HG02938 (cell line): ENCODE measurements around the gene ADIPOQ.
"Not testable (repeated sequence)": the region's sequence is repeated elsewhere in the genome, so short reads cannot be mapped to it uniquely, and the experiment has no call there.

Source experiments
- ATAC-seq: cut with Tn5 transposase; IDR thresholded peaks from one replicate; pipeline ENCODE4 v1.9.1; 2021; ENCODE audit warnings: mild to moderate bottlenecking, moderate library complexity; ENCODE audit not compliant: unreplicated experiment

Gene ADIPOQ

DNA sequence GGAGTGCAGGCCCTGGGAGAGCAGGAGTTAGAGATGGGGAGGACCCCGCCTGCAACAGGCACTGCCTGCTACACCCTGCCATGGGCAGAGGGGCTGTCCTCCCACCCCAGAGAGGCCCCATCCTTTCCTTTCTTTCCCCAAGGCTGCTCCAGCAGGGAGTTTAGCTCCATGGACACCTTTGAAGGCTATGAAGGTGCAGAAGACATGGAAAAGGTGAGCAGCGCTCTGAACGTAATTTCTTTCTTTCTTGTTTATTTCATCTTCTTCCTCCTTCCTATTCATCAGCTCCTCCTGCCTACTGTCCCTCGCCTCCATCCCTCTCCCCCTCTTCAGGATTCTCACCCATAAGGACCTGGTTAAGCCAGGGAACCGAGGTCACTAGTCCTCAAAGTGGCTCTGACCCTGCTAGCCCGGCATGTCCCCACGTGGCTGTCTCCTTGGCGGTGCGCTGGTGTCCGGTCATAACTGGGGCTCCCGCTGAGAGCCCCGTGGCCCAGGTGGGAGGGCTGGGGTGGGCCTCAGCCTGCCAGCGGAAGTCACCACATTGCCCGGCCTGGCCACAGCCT, 16.0 kb upstream of the ADIPOQ start:
- ATAC-seq, result no peak

DNA sequence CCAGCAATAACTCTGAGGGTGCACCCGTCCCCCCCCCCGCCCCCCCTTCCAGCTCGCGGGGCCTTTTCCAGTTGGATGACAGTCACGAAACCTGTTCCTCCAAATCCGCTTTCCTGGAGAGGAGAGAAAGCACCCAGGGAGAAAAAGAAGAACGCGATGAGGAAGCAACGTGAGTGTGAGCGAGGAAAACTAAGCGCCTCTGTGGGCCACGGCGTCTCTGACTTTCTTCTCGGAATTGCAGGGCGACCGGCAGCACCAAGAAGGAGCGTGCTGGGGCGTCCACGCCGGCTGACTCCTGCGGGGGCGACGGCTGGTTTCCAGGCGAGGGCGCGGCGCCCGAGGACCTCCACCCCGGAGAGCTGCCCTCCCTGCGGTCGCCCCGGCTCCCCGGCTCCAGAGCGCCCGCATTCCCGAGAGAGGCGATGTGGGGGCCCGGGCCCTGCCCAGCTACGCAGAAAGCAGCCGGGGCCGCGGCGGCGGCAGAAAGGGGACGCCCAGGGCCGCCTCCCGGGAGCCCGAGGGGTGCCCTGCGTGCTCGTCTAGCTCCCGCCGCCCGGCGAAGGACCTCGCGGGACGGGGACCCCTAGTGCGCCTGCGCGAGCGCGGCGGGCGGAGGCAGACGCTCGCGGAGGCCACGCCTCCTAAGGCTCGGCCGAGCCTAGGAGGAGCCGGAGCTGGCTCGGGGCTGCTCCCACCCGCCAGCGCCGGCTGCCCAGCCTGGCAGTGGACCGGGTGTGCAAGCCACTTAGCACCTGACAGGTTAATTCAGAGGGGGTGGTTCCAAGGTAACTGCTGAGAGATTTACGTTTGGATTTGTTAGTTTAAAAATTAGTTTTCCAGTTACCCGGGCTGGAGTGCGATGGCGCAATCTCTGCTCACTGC, 15.3 kb upstream of the ADIPOQ start:
- peak; percentile 69 for ATAC-seq

DNA sequence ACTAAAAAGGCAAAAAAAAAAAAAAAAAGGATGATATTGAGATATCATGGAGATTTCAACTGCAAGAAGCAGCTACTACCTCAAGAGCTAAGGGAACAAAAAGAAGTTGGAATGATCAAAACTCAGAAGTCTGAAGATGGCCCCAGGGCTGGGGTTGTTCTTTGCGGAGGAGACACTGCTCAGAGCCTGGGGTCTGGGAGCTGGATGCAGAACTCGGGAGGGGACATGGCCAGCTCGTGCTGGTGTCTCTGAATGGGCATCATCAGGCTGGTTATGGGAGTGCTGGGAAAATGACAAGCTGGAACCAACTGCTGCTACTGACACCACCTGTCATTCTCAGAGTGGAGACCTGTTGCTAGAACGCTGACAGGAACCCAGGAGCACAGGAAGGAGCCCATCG, 14.2 kb upstream of the ADIPOQ start:
- no peak for ATAC-seq

DNA sequence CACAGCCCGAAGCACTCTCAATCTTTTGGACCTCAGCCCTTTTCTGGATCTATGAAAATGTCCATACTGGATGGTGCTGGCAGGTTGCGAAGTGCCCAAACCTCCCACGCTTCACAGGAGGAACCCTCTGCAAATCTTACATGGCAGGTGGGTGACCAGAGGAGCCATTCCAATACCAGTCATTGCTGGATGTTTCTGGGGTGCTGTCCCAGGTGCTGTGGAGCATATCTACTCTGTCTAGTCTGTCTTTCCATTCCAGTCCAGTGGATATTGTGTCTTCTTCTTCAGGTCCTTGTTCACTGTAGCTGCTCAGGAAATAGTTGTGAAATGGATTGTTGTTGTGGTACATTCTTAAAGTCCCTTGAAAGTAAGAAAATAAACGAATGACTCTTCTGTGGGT, 10.7 kb upstream of the ADIPOQ start:
- ATAC-seq, result no peak

DNA sequence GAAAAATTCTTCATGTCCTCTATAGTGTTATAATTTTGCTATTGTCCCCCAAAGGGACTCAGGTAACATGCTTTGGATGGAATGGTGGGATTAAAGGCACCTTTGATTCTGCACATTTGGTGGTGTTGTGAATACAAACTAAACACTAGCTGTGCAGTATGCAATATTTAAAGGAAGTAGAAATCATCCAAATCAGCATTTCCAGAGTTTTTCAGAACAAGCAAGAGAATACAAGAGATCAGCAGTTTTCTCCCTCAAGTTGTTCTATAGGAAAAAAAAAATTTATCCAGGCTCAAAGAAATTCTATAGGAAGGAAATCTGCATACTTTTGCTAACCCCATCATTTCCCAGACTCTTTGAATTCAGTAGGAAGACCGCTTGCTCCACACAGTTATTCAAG, 10.2 kb upstream of the ADIPOQ start:
- no peak for ATAC-seq

DNA sequence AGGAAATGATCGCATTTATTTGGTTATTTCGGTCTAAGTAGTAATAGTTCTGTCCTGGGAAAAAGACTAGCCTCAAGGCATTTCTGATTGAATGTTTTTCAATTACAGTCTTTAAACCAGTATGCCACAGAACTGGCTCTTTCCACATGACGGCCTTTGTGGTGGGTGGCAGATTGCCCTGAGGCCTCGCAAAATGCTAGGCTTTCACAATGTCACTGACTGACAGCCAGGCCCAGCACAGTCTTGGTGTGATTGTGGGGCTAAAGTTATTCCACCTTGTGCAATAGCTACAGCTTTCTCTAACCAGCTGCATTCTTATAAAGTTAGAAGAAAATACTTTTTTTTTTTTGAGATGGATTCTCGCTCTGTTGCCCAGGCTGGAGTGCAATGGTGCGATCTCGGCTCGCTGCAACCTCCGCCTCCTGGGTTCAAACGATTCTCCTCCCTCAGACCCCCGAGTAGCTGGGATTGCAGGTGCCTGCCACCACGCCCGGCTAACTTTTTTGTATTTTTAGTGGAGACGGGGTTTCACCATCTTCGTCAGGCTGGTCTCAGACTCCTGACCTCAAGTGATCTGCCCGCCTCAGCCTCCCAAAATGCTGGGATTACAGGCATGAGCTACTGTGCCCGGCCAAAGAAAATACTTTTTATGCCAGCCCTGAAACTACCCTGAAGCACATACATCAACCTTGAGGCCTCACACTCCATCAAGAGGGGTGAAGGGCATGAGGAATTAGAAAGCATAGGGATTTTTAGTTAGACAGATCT, 2.5 kb upstream of the ADIPOQ start:
- ATAC-seq, result no peak

DNA sequence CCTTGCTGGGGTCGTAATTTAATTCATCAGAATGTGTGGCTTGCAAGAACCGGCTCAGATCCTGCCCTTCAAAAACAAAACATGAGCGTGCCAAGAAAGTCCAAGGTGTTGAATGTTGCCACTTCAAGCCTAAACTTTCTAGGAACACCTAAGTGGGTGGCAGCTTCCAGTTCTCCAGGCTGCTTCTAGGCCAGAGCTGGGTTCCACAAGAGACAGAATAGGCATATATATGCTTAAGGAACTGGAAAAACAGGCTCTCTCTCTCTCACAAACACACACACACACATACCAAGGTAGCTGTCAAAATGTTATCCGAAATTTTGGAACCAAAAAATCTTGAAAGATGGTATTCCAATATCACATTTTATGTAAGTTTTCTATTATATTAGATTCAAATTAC, 890 bp upstream of the ADIPOQ start:
- no peak for ATAC-seq

DNA sequence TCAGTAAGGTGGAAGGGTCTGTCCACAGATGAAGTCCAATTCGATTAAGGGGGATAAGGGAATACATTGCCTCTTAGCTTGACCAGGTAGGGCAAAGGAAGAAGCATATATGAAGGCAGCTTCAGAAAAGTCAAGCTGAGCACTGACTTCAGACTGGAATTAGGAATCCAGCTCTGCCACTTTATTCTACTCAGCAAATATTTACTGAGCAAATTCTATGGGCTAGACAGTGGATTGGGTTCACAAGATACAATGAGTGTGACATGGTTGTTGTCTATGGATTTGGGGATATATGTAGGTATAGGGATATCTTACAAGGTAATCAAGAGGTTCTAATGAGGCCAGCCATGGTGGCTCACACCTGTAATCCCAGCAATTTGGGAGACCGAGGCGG, 526 bp downstream of the ADIPOQ start:
- ATAC-seq, result no peak

DNA sequence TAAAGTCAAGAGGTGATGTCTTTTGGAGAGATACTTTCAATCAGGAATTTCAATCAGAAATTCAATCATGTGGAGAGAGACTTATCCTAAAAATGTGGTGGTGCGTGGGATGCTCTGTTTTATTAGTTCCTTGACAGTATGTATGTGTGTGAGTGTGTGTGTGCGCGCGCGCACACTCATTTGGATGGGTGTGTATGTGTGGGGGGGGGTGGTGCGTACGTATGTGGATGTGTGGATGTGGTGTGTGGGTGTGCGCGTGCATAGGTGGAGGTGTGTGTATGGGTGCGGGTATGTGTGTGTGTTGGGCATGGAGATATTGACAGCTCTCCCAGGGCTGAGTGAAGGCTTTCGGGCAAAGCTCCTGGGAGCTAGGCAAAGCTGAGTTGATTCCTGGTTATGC, 2.4 kb downstream of the ADIPOQ start:
- ATAC-seq, result no peak

DNA sequence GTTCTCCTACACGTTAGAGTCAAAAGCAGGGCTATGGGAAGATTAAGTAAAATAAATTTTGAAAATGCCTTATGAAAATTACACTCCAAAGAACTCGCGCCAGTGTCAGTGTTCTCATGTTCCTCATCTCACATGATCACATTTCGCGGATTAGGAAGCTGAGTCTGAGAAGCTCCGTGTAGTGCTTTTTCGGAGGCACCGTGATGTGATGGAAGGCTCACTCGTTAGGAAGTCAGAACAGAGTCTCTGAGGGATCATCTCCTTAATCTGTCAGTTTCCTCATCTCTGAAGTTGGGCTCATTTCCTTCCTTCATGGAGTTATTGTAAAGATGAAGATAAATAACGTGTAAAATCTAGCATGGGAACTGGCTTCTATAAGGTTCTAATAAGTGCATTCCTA, 3.2 kb downstream of the ADIPOQ start:
- no peak for ATAC-seq

DNA sequence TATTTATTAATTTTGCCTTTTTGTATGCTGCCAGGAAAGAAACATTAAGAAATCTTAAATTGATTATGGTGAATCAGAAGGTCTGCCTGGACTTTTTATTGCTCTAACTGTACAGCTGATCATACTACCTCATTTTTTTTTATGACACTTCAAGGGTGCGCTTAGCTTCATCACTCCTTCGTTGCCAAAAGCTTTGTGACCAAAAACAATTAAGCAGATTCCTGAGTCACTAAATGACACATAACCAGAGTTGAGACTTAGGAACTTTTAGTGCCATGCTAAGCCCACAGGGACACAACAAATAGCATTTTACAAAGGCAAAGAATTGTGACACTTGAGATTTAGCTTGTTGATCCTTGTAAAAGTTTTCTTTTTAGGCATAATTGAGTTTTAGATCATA, 4.9 kb downstream of the ADIPOQ start:
- no peak for ATAC-seq

DNA sequence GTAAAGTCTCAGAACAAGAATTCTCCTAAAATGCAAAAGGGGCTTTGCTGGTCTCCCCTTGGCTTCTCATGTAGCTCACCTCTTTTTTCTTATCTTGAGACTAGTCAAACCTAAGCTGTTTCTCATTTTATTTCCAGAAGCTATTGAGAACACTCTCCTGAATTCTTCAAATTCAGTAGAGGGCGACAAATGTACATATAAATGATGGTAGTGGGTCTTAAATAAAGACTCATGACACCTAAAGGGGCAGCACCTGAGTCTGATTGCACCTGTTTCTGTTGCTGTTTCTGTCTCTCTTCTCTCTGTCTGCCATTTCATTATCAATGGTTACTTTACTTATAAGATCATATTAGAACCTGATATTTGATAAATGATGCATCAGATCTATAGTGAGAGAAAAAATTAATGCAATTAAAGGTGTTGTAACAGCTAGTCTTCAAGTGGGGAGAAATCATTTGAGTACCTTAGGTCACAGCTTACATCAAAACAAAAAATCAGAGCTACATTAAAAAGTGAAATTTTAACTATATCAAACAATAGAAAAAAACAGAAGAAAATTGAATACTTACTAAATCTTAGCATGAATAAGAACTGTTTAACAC, 7.0 kb downstream of the ADIPOQ start:
- ATAC-seq, result peak; percentile 71

DNA sequence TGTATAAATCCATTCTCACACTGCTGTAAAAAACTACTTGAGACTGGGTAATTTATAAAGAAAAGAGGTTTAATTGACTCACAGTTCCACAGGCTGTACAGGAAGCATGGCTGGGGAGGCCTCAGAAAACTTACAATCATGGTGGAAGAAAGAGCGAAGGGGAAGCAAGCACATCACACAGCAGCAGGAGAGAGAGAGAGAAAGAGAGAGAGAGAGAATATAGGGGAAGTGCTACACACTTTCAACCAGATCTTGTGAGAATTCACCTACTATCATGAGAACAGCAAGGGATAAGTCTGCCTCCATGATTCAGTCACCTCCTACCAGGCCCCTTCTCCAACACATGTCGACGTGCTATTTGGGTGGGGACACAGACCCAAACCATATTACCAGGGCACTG, 9.3 kb downstream of the ADIPOQ start:
- ATAC-seq, result not testable (repeated sequence)

DNA sequence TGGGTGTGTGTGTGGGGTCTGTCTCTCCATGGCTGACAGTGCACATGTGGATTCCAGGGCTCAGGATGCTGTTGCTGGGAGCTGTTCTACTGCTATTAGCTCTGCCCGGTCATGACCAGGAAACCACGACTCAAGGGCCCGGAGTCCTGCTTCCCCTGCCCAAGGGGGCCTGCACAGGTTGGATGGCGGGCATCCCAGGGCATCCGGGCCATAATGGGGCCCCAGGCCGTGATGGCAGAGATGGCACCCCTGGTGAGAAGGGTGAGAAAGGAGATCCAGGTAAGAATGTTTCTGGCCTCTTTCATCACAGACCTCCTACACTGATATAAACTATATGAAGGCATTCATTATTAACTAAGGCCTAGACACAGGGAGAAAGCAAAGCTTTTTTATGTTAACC, 10.5 kb downstream of the ADIPOQ start:
- no peak for ATAC-seq

DNA sequence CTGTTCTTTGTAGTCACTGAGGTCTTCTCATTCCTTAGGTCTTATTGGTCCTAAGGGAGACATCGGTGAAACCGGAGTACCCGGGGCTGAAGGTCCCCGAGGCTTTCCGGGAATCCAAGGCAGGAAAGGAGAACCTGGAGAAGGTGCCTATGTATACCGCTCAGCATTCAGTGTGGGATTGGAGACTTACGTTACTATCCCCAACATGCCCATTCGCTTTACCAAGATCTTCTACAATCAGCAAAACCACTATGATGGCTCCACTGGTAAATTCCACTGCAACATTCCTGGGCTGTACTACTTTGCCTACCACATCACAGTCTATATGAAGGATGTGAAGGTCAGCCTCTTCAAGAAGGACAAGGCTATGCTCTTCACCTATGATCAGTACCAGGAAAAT, 11.6 kb downstream of the ADIPOQ start:
- ATAC-seq, result no peak

DNA sequence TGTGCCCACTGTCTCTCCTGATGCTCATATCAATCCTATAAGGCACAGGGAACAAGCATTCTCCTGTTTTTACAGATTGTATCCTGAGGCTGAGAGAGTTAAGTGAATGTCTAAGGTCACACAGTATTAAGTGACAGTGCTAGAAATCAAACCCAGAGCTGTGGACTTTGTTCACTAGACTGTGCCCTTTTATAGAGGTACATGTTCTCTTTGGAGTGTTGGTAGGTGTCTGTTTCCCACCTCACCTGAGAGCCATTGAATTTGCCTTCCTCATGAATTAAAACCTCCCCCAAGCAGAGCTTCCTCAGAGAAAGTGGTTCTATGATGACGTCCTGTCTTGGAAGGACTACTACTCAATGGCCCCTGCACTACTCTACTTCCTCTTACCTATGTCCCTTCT, 12.4 kb downstream of the ADIPOQ start:
- no peak for ATAC-seq

DNA sequence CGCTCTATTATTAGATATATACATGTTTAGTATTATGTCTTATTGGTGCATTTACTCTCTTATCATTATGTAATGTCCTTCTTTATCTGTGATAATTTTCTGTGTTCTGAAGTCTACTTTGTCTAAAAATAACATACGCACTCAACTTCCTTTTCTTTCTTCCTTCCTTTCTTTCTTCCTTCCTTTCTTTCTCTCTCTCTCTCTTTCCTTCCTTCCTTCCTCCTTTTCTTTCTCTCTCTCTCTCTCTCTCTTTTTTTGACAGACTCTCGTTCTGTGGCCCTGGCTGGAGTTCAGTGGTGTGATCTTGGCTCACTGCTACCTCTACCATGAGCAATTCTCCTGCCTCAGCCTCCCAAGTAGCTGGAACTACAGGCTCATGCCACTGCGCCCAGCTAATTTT, 15.2 kb downstream of the ADIPOQ start:
- ATAC-seq, result no peak

DNA sequence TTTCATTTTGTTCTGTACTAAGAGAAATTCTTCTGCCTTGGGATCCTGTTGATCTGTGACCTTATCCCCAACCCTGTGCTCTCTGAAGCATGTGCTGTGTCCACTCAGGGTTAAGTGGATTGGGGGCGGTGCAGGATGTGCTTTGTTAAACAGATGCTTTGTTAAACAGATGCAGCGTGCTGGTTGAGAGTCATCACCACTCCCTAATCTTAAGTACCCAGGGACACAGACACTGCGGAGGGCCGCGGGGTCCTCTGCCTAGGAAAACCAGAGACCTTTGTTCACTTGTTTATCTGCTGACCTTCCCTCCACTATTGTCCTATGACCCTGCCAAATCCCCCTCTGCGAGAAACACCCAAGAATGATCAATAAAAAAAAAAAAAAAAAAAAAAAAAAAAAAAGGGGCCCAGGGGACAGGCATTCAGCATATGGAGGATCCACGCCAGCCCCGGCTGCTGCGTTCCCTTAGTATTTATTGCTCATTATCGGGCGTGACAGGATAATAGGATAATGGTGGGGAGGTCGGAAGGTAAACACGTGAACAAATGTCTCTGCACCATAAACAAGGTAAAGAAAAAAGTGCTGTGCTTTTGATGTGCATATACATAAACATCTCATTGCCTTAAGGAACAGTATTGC, 22.8 kb downstream of the ADIPOQ start:
- ATAC-seq, result not testable (repeated sequence)

DNA sequence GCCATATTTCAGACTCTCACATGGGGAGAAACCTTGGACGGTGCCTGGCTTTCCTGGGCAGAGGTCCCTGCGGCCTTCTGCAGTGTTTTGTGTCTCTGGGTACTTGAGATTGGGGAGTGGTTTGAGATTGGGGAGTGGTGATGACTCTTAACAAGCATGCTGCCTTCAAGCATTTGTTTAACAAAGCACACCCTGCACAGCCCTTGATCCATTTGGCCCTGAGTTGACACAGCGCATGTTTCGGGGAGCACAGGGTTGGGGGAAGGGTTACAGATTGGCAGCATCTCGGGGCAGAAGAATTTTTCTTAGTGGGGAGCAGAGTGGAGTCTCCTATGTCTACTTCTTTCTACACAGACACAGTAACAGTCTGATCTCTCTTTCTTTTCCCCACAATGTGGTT, 23.6 kb downstream of the ADIPOQ start:
- ATAC-seq, result not testable (repeated sequence)

DNA sequence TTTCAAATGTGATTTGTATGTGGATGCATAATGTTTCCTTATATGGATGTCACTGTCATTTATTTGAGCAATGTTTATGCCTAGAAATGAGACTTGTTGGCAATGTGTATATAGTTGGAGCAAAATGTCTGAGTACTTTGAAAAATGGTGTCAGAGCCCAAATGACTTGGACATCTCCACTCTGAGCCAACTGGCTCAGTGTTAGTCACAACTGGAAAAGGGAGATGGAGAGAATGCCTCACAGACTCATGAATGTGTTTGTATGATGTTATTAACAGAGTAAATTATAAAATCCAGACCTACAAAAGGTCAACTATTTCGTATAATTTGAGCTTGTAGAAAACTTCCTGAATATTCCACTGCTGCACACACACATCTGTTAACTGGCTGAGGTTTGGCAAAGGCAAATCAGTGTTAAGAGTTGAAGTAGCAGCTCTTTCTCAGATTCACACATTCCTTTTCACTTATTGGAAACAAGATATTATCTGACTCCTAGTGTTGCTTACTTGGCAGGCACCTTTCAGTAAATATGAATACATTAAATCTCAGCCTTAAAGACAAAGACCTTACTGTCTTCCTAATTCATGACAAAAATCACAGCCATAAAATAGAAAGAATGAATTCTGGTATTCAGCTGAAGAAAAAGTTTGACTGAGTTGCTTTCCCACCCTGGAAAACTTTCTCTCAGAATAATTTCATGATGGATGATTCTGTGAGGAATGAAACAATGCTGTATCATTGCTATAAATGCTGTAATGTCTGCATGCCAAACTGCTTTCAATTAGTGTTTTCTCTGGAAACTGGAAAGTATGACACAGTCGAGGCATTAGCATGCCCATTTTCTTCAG, 27.0 kb downstream of the ADIPOQ start:
- no peak for ATAC-seq
